Body of pancreas (tissue), 4 donors: ENCODE measurements around the gene LAMA4. TPM values are rescaled to one million over a fixed set of nuclear protein-coding genes. Genes with fewer than 3 reads are reported as not detected.

Experiments
- ATAC-seq: fragments of 150-250 bp; one replicate; pipeline ENCODE4 v1.9.1; 2016
- DNase-seq, 4 donors: peaks; one replicate each; pipeline ENCODE4 v3.0.0-alpha.2; 2019
- H3K27ac ChIP-seq, 4 donors: fragments of 200-600 bp; sonication (generic); 1 replicate in 3 of 4; 2 replicates in 1 of 4; pipeline versions ENCODE4 v1.5.1 to v1.6.1; 2016 to 2019; ENCODE audit warnings: mild to moderate bottlenecking in 1 of 4, mixed read lengths in 1 of 4, moderate library complexity in 1 of 4
- H3K27me3 ChIP-seq, 2 donors: fragments of 200-600 bp; sonication (generic); one replicate each; pipeline ENCODE4 v1.6.0; 2016; ENCODE audit warnings: mild to moderate bottlenecking in 1 of 2
- H3K36me3 ChIP-seq, 2 donors: fragments of 200-600 bp; sonication (generic); replicated peaks in 1 of 2; 2 replicates each; pipeline ENCODE4 v1.5.1; 2016; ENCODE audit warnings: low read depth in 2 of 2; ENCODE audit not compliant: insufficient read depth in 1 of 2
- H3K4me1 ChIP-seq: fragments of 200-600 bp; sonication (generic); one replicate; pipeline ENCODE4 v1.6.0; 2016
- H3K4me3 ChIP-seq, 2 donors: fragments of 200-600 bp; sonication (generic); 1 replicate in 1 of 2; 2 replicates in 1 of 2; pipeline ENCODE4 v1.5.1; 2016 to 2019
- H3K9me3 ChIP-seq, 3 donors: fragments of 200-600 bp; sonication (generic); 1 replicate in 2 of 3; 2 replicates in 1 of 3; pipeline ENCODE4 v1.5.1; 2016
- CTCF ChIP-seq, 7 experiments: fragments of 450-650 bp in 4 of 7; fragments of 200-600 bp in 3 of 7; sonication (generic) in 3 of 7; IDR thresholded peaks; one replicate each; pipeline ENCODE4 v1.5.1; 2016 to 2019; ENCODE audit warnings: antibody characterized with exemption in 7 of 7
- POLR2A ChIP-seq, 3 donors: fragments of 450-650 bp; IDR thresholded peaks; one replicate each; pipeline ENCODE4 v1.6.1; 2016; ENCODE audit warnings: antibody characterized with exemption in 3 of 3, mild to moderate bottlenecking in 2 of 3
- WGBS, 2 donors: methylation state at CpG; one replicate each; pipeline ENCODE4 v1.1.5; 2017; 5-methylcytosine and 5-hydroxymethylcytosine counted together
- intact Hi-C: fragments of 100-400 bp; cut with DNase I; formaldehyde crosslinking; loops from one replicate; pipeline ENCODE4 v1.15.1; 2023
- total RNA-seq, 2 donors: library from RNA; depleted of rRNA; stranded (reverse); fragments of >200 nt; gene quantifications; one replicate each; pipeline ENCODE4 v1.1.0, GENCODE V29; 2016

The LAMA4 gene
- total RNA-seq, 2 donors from 2014 or later: 10.6 to 27.0 TPM

GRCh38 chr6:112163295-112164257 lies 90.8 kb downstream of the LAMA4 start:
- no peak overlapping the region for H3K27ac ChIP-seq
- no peaks in the 10 kb centered on the region for H3K36me3 ChIP-seq
- intact Hi-C loops: no loop called here
- peak; percentile 68 to 79 (median 74) for DNase-seq
- 10 to 16% methylated on average over 21 of the region's 21 CpGs for WGBS, 2 donors
- H3K27me3 ChIP-seq: no peaks in the 10 kb centered on the region
- peaks cover 4% of the 10 kb centered on the region for H3K4me1 ChIP-seq
- peak; percentile 67 to 88 (median 76) for TF ChIP-seq CTCF (IDR thresholded peaks at IDR 0.05)
- TF ChIP-seq POLR2A (IDR thresholded peaks at IDR 0.05): no peak
- peak; percentile 93 for ATAC-seq
- H3K9me3 ChIP-seq: no peaks in the 10 kb centered on the region
- no peak overlapping the region for H3K4me3 ChIP-seq

- no peak for ATAC-seq
- H3K4me3 ChIP-seq: no peak overlapping the region
- no peak overlapping the region for H3K27ac ChIP-seq
- 88% methylated on average over 1 of the region's 1 CpG for WGBS, 2 donors
- intact Hi-C loops: no loop called here
- no peaks in the 10 kb centered on the region for H3K36me3 ChIP-seq
- no peak for DNase-seq
- no peak for TF ChIP-seq POLR2A (IDR thresholded peaks at IDR 0.05)
- TF ChIP-seq CTCF (IDR thresholded peaks at IDR 0.05): no peak
- no peaks in the 10 kb centered on the region for H3K9me3 ChIP-seq
- no peaks in the 10 kb centered on the region for H3K27me3 ChIP-seq
- peaks cover 4% of the 10 kb centered on the region for H3K4me1 ChIP-seq
These were observed 93.6 kb downstream of the LAMA4 start for GRCh38 chr6:112160745-112161144.

DNA sequence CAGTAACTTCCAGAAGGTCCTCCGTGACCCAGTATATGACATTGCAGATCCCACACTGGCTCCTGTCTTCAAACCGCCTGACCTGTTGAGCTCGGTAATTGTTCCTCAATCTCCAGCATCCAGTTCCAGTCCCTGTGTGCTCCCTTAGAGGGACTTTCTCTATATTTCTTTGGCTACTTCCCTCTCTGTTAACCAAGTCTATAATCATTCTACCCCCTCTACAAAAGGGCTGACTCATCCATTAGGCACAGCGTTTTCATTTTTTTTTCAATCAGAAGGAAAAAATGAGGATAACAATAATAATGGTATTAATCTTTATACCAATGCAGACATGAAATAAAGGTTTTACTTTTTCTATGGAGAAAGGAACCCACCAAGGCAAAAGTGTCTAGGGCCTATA lies 97.7 kb downstream of the LAMA4 start:
- Histone ChIP-seq H3K27ac (no peak overlapping the region), H3K27me3 (no peaks in the 10 kb centered on the region), H3K4me1 (no peaks in the 10 kb centered on the region), H3K36me3 (no peaks in the 10 kb centered on the region), H3K4me3 (no peak overlapping the region), H3K9me3 (no peaks in the 10 kb centered on the region)
- no peak for DNase-seq
- intact Hi-C loops: loop anchor here (5.0 kb wide), 1 partner anchor 449 kb away; no protein-coding TSS in a partner anchor
- WGBS, 2 donors: 90 to 91% methylated on average over 4 of the region's 4 CpGs
- ATAC-seq: no peak
- no peak for TF ChIP-seq CTCF (IDR thresholded peaks at IDR 0.05)
- no peak for TF ChIP-seq POLR2A (IDR thresholded peaks at IDR 0.05)

DNA sequence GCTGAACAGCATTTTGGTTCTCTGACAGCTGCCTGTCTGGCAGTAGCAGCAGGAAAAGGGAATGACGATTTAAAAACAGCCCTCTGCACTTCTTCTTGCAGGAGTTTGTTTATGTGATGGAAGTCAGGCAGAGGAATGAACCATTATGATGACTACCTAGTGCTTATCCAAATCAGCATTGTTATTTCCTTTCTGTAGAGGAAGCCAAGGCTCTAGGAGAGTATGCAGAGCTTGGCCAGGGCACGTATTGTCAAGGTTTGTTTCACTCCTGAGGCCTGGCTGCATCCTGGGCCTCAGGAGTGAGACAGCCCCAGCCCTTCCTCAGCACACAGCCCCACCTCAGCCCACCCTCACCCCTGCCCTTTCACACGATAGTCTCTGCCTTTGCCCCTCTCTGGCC lies 98.5 kb downstream of the LAMA4 start:
- DNase-seq (no peak), ATAC-seq (no peak)
- H3K27me3 ChIP-seq: no peaks in the 10 kb centered on the region
- no peaks in the 10 kb centered on the region for H3K36me3 ChIP-seq
- no peak for TF ChIP-seq POLR2A (IDR thresholded peaks at IDR 0.05)
- TF ChIP-seq CTCF (IDR thresholded peaks at IDR 0.05): no peak
- 63 to 66% methylated on average over 2 to 3 of the region's 3 CpGs for WGBS, 2 donors
- intact Hi-C loops: loop anchor here (5.0 kb wide), 1 partner anchor 449 kb away; no protein-coding TSS in a partner anchor
- H3K4me1 ChIP-seq: no peaks in the 10 kb centered on the region
- no peak overlapping the region for H3K27ac ChIP-seq
- H3K4me3 ChIP-seq: no peak overlapping the region
- no peaks in the 10 kb centered on the region for H3K9me3 ChIP-seq
